Endometrial microvascular endothelial cells (primary cell): ENCODE results near the gene ACTN4. TPM values are rescaled to one million over a fixed set of nuclear protein-coding genes. Genes with fewer than 3 reads are reported as not detected.

Source experiments
- in situ Hi-C: cut with HindIII; loops from 2 replicates; pipeline ENCODE4 v1.10.0; 2017; ENCODE audit warnings: low sequenced_read_pairs, low pct_unique_long_range_greater_than_20kb; ENCODE audit errors: inconsistent ontology term
- total RNA-seq: library from RNA; depleted of rRNA; stranded (reverse); fragments of >200 nt; gene quantifications from one replicate; pipeline ENCODE4 v1.2.3, GENCODE V29; 2015; ENCODE audit errors: inconsistent ontology term

ACTN4 gene
- total RNA-seq, 1 donor from 2014 or later, result 703 TPM

DNA sequence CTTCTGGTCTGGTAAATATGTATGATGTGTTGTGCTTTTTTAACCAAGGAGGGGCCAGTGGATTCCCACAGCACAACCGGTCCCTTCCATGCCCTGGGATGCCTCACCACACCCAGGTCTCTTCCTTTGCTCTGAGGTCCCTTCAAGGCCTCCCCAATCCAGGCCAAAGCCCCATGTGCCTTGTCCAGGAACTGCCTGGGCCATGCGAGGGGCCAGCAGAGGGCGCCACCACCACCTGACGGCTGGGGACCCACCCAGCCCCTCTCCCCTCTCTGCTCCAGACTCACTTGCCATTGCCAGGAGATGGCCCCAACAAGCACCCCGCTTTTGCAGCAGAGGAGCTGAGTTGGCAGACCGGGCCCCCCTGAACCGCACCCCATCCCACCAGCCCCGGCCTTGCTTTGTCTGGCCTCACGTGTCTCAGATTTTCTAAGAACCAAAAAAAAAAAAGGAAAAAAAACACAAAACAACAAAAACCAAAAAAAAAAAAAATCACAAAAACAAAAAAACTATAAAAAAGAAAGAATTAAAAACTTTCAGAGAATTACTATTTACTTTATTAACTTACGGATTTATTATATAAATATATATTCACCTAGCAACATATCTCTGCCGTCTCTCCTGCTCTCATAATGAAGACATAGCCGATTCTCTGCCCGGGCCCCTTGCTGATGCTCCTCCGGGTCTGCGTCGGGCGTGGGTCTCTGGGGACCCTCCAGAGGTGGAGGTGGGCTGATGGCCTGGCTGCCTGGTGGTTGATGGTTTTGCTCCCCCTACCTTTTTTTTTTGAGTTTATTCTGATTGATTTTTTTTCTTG lies 82.4 kb downstream of the ACTN4 start:
- in situ Hi-C loops, result no loop called here

DNA sequence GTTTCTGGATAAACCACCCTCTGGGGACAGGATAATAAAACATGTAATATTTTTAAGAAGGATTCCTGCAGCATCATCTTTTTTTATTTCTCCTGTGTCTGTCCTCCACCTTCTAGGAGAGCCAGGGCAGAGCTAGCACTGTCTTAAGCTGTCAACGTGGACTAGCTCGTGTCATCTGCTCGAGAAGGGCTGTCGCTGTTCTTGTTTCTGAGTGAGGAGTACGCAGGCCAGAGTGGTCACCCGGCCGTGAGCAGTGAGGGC lies 83.0 kb downstream of the ACTN4 start:
- in situ Hi-C loops, result no loop called here

DNA sequence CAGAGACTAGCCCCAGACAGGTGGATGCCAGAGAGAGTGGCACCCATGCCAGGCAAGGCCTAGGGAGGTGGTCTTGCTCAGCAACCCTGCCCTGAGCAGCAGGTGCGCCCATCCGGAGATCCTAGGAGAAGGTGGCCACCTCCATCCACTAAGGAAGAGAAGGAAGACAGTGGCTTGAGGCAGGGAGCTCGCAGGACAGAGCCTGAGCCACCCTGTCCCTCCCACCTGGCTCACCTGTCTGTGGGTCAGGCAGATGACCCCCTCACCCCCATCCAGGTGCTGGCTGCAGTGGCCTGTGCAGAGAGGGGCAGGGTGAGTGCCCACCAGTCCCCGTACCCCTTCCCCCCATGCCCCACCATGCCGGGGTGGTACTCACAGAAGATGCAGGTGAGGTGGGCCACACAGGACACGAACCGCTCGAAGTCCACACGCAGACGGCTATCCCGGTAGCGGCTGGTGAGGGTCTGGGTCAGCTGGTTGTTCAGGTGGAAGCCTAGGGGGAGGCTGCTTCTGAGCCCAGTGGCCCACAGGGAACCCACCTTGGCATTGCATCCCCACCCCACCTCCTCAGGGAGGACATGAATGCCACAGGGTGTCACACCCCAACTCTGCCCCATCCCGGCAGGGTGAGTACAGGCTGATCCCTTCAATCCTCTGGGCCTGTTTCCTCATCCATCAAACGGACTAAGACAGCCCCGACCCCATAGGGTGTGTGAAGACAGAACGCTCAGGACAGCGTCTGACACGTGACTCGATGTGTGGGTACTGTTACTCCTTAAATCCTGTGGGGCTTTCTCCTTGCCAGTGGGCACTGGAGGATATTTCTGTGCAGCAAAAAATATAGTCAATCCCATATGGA lies 83.5 kb downstream of the ACTN4 start:
- in situ Hi-C loops, result no loop called here

DNA sequence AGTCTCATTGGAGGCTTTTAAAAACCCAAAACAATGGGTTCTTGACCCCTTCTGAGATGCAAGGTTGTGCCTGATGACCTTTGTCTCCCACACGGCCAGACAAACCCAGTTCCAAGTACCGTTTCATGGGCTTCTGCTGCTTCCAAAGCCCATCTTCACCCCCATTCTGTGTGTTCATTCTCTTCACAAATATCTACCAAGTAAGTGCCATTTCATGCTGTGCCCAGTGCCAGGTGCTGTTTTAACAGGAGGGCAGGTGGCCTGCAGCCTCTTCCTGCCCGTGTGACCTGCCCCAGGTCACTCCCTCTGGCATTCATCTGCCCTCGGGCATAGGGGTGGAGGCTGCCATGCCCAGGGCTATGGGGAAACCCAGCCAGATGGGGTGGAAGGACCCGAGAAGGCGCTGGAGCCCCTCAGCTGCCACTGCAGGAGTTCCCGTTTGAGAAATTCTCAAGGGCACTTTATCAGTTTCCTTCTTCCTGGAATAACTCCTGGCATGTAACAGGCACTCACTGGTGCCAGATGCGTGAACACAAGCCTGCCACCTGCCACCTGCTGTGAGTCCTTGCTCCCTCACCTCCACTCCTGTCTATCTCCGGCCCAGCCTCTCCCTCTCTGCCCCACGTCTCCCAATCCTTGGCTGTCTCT lies 84.3 kb downstream of the ACTN4 start:
- in situ Hi-C loops, result no loop called here

DNA sequence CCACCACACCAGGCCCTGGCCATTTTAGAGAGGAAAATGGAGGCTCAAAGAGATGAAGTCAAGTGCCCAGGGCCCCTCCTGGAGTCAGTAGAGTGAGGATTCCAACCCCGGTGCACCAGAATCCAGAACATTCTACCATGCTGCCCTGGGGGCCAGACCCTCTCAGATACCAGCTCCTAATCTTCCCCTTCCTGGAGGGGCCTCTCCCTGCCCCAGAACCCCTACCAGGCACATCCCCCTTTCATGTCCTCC lies 85.7 kb downstream of the ACTN4 start:
- in situ Hi-C loops, result no loop called here

DNA sequence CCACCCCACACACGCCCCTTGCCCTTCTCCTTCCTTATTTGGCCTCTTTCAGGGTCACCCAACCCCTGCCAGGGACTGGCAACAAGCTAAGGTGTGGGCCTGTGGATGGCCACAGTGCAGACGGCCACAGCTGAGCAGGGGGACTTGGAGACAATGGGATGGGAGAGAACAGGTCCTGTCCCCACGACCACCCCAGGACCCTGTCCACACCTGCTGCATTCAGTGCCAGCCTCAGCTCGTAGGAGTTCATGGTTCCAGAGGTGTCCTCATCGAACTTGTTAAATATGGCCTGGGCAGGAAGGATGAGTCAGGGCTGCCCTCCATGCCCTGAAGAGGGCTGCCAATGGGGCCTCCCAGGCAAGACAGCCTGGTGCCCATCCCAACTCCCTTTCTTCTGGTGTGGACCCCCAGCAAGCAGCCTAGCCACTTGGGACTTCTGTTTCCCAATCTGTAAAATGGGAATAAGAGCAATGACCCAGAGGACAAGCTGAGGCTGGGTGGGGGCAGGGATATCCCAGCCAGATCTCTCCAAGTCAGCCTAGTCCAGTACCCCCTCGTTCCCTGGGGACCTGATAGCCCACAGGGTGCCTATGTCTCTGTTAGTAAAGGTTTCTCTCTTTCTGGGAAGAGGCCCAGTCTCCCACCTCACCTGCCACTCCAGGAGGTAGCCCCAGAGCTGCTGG lies 86.2 kb downstream of the ACTN4 start:
- in situ Hi-C loops, result no loop called here

DNA sequence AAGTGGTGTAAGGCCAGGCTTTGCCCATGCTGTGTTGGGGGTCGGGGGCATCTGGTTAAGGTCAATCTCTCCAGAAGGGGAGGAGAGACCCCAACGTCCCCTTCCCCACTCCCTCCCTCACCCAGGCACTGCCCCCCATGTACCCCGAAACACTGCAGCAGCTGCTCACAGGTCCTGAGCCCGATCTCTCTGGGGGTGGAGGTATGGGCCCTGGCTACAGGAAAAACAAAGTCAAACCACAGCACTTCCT lies 86.7 kb downstream of the ACTN4 start:
- in situ Hi-C loops, result no loop called here

DNA sequence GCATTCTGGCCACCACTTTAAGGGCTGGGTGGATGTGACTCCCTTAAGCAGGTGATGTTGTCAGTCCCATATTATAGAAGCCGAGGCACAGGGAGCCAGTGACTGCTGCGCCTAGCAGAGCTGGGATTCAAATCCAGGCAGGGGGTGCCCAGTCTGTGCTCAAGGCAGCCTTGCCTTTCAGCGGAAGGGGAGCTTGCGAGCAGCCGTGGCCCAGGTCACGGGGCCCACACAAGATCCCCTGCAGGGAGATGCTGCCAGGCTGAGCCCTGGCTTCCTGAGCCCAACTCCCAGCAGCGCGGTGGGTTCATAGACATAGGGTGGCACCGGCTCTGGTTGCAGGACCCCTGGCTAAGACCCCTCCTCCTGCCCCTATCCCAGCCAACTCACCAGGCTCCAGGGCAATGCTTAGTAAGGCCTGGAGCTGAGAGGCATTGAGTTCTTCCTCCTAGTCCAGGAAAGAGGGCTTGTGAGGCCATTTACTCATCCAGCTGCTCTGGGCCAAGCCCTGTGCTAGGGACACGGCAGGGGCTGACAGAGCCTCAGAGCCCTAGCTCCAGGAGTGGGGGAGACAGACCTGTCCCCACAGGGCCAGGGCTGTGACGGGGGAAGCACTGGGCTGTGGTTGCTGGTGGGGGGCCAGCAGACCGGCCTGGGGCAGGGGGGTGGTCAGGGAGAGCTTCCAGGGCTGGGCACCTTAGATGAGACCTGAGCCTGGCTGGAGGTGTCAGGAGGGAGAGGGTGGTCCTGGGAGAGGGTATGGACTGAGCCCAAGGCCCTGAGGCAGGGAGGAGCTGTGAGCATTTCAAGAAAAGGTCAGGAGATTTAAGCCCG lies 87.2 kb downstream of the ACTN4 start:
- in situ Hi-C loops, result no loop called here

DNA sequence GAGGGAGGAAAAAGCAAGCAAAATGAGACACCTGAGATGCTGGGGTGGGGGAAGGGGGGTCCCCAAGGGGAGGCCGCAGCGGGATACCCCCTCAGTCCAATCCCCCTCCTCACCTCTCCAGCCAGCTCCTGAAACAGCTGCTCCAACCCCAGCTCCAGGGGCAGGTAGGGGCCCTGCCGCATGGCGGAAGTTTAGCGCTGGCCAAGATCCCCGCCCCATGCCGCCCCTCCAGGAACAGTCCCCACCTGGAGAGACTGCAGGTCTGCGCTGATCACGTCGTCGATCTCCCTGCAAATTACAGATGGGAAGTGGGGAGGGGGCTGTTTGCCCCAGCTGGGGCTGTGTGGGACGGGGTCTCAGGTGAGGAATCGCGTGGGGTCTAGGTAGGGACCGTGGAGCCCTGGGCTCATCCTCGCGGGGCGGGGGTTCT lies 87.8 kb downstream of the ACTN4 start:
- in situ Hi-C loops, result no loop called here

DNA sequence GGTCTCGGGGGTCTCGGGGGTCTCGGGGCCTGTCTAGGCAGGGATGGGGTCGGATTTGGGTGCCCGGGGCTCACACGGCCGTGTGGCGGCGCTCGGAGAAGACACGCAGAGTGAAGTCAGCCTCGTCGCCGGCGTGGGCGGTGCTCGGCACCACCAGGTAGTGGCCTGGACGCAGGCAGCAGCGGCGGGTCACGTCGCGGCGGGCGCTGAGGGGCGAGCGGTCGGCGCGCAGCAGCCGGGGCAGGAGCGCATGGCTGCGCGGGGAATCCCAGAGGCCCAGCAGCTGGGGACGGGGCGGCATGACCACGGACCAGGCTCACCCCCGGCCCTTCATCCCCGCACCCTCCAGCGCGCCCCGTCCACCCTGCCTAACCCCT lies 88.6 kb downstream of the ACTN4 start:
- in situ Hi-C loops, result no loop called here

DNA sequence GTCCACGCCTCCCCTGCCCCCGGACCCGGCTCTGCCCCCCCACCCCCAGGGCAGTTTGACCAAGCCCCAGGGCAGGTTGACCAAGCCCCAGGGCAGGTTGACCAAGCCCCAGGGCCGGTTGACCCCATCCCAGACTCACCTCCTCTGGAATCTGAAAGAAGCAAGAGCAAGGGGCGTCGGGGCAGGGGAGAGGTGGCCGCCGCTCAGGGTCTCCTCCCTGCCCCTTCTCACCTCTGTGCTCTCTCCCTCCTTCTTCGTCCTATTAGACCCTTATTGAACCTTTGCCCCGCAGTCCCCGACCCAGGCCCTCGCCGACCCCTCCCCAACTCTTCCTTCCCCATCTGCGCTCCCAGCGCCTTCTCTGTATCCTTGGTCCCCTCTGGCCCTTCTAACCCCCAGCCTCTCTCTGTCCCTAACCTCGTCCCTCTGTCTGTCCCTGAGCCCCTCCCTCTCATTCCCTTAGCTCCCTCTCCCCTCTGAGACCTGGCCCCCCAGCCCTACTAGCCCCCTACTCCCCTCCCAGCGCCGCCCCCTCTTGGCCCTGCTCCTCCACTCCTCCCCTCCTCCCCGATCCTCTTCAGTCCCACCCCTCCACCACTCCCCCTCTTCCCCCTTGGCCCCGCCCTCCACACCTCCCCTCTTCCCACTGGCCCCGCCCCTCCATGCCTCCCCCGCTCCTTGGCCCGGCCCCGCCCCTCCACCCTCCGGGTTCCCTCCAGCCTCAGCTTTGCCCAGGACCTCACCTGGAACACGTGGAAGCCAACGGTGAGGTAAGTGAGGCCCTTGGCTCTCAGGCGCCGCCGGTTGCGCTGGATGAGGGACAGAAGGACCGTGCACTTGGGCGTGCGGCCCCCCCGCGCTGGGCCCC lies 89.2 kb downstream of the ACTN4 start:
- in situ Hi-C loops, result no loop called here

DNA sequence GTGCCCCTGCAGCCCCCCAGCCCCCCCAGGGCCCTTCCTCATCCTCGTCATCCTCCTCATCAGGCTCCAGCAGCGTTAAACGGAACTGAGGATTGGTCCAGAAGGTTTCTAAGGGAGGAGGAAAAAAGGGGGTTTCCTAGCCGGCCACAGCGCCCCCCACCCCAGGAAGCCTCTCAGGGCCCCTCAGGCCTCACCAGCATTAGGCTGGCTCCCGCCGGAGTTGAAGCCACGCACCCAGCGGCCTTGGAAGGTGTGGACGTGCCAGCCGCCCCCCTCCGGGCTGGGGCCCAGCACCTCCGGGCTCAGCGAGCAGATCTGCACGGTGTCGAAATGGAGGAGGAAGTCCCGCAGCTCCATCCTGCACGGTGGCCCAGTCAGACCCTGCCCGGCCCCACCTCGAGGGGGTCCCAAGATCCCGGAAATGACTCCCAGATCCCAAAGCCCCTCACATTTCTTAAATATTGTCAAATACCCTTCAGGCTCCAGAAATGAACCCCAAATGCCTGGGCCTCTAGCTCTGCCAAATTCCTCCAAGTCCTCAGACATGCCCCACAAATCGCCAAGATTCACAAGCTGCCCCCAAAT lies 89.9 kb downstream of the ACTN4 start:
- in situ Hi-C loops, result no loop called here

DNA sequence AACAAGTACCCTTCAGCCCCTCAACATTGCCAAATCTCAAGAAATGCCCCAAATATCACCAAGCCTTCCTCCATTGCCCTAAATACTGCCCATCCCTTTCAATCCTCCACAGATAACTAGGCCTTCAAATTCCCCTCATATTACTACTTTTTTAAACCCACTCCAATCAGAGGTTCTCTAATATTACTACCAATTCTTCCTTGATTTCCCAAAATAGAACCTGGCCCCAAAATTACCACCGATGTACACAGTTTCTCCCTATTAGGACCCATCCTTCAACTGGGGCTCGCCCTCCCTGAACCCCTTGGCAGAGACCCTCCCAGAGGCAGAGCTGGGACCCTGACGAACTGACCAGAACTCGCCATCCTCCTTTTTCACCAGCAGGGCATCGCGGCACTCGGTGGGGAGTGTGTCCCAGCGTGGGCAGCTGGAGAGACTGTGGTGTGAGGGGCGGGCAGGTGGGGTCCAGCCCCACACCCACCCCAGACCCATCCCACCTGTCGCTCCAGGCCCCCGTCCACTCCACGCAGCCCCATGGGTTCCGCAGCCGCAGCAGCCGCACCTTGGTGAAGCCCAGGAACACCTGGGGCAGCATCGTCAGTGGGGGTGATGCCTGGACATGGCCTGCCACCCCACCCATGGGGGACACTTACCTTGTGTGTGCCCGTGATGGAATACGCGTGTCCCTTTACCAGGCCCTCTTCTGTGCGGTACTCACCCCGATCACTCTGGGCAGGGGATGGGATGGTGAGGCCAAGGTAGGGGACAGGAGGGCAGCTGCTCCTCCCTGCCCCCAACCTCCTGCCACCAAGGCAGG lies 90.7 kb downstream of the ACTN4 start:
- in situ Hi-C loops, result no loop called here

DNA sequence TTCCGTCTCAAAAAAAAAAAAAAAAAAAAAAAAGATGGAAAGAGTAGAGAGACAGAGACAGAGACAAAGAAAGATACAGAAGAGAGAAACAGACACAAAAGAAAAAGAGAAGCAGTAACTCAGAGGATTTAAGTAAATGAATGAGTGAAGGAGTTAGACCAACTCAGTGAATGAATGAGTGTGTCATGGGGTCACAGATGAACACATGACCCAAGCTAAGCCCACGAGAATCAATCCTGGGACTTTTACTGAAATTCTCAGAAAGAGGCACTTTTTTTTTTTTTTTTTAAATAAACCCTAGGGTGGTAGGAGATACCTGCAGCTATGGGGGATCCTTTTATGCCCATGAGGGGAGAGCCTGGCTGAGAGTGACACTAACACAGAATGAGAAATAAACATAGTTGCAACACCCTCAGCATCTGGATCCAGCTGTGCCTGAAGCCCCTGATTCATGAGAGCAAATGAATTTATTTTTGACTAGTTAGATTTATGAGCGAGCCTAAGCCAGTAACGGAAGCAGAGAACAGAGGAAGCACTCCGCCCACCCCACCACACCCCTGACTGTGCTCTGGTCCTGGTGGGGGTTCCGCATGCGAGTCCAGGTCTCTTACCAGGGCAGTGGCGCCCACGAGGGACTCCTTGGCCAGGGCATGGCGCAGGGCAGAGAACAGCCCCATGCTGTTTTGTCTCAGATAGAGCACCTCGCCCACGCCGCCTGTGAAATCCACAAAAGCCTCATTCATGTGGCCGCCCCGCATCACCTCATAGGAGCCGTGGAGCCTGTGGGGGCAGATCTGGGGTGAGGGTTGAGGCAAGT lies 92.2 kb downstream of the ACTN4 start:
- in situ Hi-C loops, result no loop called here

DNA sequence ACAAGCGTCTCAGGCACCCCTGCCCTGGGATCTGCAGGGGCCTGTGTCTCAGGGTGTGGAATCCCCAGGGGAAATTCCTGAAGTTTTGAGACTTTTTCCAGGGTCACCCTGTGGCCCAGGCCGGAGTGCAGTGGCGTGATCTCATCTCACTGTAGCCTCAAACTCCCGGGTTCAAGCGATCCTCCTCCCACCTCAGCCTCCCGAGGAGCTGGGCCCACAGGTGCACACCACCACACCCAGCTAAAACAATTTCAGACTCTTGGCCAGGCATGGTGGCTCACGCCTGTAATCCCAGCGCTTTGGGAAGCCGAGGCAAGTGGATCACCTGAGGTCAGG lies 92.8 kb downstream of the ACTN4 start:
- in situ Hi-C loops, result no loop called here

DNA sequence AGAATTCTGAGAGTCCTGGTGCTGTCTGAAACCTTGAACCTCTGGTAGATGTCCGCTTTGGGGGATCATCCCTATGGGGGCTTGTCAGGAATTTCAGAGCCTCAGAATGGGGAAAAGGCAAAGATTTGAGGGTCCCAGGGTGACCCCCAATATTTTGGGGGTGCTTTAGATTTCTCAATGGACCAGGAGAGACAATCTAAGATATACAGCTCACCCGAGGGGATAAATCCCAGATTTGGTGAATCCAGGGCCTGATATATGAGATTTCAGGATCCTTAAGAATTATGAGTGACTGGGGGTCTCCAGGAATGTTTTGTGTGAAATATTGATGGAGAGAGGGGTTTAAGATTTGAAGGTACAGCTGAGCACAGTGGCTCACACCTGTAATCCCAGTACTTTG lies 93.5 kb downstream of the ACTN4 start:
- in situ Hi-C loops, result no loop called here

DNA sequence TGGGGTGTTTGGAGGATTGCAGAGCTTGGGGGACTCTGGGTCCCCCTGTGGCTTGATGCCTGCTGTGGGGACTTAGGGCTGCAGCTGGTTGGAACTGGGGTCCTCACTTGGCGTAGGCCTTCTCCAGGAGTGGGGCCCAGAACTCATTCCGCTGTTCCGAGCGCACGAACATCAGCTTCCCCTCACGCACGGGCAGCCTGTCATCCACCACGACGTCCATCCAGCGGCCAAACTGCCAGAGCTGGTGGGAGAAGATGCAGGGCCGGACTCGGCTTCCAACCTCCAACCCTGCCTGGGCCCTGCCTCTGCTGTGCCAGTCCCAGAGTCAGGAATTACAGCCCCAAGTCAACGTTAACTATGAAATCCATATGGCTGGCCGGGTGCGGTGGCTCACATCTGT lies 94.2 kb downstream of the ACTN4 start:
- in situ Hi-C loops, result no loop called here
